Gastrocnemius medialis (tissue), 4 donors: Measurements from ENCODE around the gene DDI2.

ENCODE experiments used
- CTCF ChIP-seq, 5 experiments: fragments of 450-650 bp in 3 of 5; fragments of 200-600 bp in 2 of 5; sonication (generic) in 2 of 5; IDR thresholded peaks in 4 of 5; conservative IDR thresholded peaks in 1 of 5; 1 replicate in 4 of 5; 2 replicates in 1 of 5; pipeline ENCODE4 v1.5.1; 2016 to 2019; ENCODE audit warnings: antibody characterized with exemption in 5 of 5, mild to moderate bottlenecking in 3 of 5, moderate library complexity in 3 of 5
- POLR2A ChIP-seq, 2 donors: fragments of 450-650 bp; IDR thresholded peaks; one replicate each; pipeline ENCODE4 v1.6.1; 2017; ENCODE audit warnings: antibody characterized with exemption in 2 of 2, mild to moderate bottlenecking in 2 of 2, moderate library complexity in 2 of 2

GRCh38 chr1:15574741-15575140 lies 42.5 kb upstream of the DDI2 start:
- TF ChIP-seq CTCF (IDR thresholded peaks at IDR 0.05 in 4 of 5, conservative IDR thresholded peaks at IDR 0.05 in 1 of 5): no peak
- no peak for TF ChIP-seq POLR2A (IDR thresholded peaks at IDR 0.05)
